Activated T-helper 1 cell treated with anti-CD3 and anti-CD28 coated beads, Interleukin-12 subunit alpha, Interleukin-12 subunit beta, Interleukin-2, Interleukin-4 antibody, amounts not matched to agents 30 ng/mL and 10 ng/mL and 1 ng/mL, durations not matched to agents 14 hours and 24 hours and 36 hours (primary cell): ENCODE results near the gene PCDHGA6. TPM values are rescaled to one million over a fixed set of nuclear protein-coding genes. Genes with fewer than 3 reads are reported as not detected.
"Not testable (repeated sequence)": the region's sequence is repeated elsewhere in the genome, so short reads cannot be mapped to it uniquely, and the experiment has no call there.

Source experiments
- DNase-seq: peaks from one replicate; pipeline ENCODE4 v3.0.0; 2021; ENCODE audit warnings: low spot score
- H3K27ac Mint-ChIP-seq: one replicate; pipeline ENCODE4 v1.8.0; 2021; ENCODE audit warnings: mild to moderate bottlenecking, mixed read lengths
- H3K27me3 Mint-ChIP-seq: one replicate; pipeline ENCODE4 v1.8.0; 2022; ENCODE audit warnings: mild to moderate bottlenecking, moderate library complexity, mixed read lengths; ENCODE audit not compliant: insufficient read depth
- H3K36me3 Mint-ChIP-seq: one replicate; pipeline ENCODE4 v1.8.0; 2021; ENCODE audit warnings: low read depth, mixed read lengths
- H3K4me1 Mint-ChIP-seq: one replicate; pipeline ENCODE4 v1.8.0; 2021; ENCODE audit warnings: low read depth, mixed read lengths
- H3K4me3 Mint-ChIP-seq: one replicate; pipeline ENCODE4 v1.8.0; 2021; ENCODE audit warnings: mild to moderate bottlenecking, moderate library complexity, mixed read lengths
- H3K9me3 Mint-ChIP-seq: one replicate; pipeline ENCODE4 v1.8.0; 2021; ENCODE audit warnings: mixed read lengths
- intact Hi-C: fragments of 100-400 bp; cut with micrococcal nuclease; formaldehyde crosslinking; loops from one replicate; pipeline ENCODE4 v1.15.1; 2024
- total RNA-seq: library from RNA; stranded (reverse); gene quantifications from 2 replicates; pipeline ENCODE4 v1.2.3, GENCODE V29; 2022

PCDHGA6 gene
- total RNA-seq, 1 donor from 2014 or later: 0.16 TPM

DNA sequence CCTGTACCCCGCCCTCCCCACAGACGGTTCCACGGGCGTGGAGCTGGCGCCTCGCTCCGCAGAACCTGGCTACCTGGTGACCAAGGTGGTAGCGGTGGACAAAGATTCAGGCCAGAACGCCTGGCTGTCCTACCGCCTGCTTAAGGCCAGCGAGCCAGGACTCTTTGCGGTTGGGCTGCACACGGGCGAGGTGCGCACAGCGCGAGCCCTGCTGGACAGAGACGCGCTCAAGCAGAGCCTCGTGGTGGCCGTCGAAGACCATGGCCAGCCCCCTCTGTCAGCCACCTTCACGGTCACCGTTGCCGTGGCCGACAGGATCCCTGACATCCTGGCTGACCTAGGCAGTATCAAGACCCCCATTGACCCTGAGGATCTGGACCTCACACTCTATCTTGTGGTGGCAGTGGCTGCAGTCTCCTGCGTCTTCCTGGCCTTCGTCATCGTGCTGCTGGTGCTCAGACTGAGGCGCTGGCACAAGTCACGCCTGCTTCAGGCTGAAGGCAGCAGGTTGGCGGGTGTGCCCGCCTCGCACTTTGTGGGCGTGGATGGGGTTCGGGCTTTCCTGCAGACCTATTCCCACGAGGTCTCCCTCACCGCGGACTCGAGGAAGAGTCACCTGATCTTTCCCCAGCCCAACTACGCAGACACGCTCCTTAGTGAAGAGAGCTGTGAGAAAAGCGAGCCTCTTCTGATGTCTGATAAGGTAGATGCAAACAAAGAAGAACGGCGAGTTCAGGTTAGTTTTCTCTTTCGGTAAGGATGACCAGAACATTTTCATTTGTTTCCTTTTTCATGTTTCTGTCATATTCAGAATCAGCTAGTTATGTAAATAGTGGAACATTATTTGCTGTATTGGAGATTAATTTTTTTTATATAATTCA, 7.4 kb upstream of the PCDHGA6 start:
- no peak for DNase-seq
- H3K4me3 Mint-ChIP-seq: no peak overlapping the region
- intact Hi-C loops: no loop called here
- H3K9me3 Mint-ChIP-seq: peaks cover 51% of the 10 kb centered on the region
- peaks cover 27% of the 10 kb centered on the region for H3K27me3 Mint-ChIP-seq
- no peaks in the 10 kb centered on the region for H3K4me1 Mint-ChIP-seq
- no peak overlapping the region for H3K27ac Mint-ChIP-seq
- H3K36me3 Mint-ChIP-seq: peaks cover 10% of the 10 kb centered on the region

- no peaks in the 10 kb centered on the region for H3K4me1 Mint-ChIP-seq
- peaks cover 35% of the 10 kb centered on the region for H3K9me3 Mint-ChIP-seq
- intact Hi-C loops: loop anchor here (5.0 kb wide), 1 partner anchor 42 kb away; the partner anchor contains the start of gene PCDHGA10
- H3K27me3 Mint-ChIP-seq: peaks cover 24% of the 10 kb centered on the region
- peak within 1 kb of the TSS; percentile 55 for H3K27ac Mint-ChIP-seq
- peak within 1 kb of the TSS; percentile 74 for H3K4me3 Mint-ChIP-seq
- DNase-seq: no peak
- H3K36me3 Mint-ChIP-seq: peaks cover 6% of the 10 kb centered on the region
Measured at GRCh38 chr5:141369994-141370848, 3.5 kb upstream of the PCDHGA6 start, which contains the start of gene PCDHGB3. Gene PCDHGB3 (plus strand): TSS chr5:141370242. CDS start chr5:141370395, 153 bp downstream.

GRCh38 chr5:141371572-141372475, 1.9 kb upstream of the PCDHGA6 start:
- Mint-ChIP-seq H3K4me3 (no peak overlapping the region), H3K9me3 (peaks cover 31% of the 10 kb centered on the region), H3K36me3 (no peaks in the 10 kb centered on the region), H3K27me3 (peaks cover 18% of the 10 kb centered on the region), H3K4me1 (no peaks in the 10 kb centered on the region), H3K27ac (no peak overlapping the region)
- intact Hi-C loops: loop anchor here (5.0 kb wide), 1 partner anchor 40 kb away; the partner anchor contains the start of gene PCDHGA10
- DNase-seq: no peak

DNA sequence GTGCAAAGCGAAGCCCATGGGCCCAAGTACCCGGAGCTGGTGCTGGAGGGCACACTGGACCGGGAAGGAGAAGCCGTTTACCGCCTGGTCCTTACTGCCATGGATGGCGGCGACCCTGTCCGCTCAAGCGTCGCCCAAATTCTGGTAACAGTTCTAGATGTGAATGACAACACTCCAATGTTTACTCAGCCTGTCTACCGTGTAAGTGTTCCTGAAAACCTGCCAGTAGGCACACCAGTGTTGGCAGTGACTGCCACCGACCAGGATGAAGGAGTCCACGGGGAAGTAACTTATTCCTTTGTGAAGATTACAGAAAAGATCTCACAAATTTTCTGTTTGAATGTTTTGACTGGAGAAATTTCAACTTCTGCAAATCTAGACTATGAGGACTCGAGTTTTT, 936 bp downstream of the PCDHGA6 start:
- Mint-ChIP-seq H3K36me3 (no peaks in the 10 kb centered on the region), H3K27me3 (peaks cover 14% of the 10 kb centered on the region), H3K4me1 (no peaks in the 10 kb centered on the region), H3K9me3 (peaks cover 35% of the 10 kb centered on the region), H3K4me3 (no peak overlapping the region), H3K27ac (no peak overlapping the region)
- DNase-seq: no peak
- intact Hi-C loops: loop anchor here (5.0 kb wide), 1 partner anchor 38 kb away; the partner anchor contains the start of gene PCDHGA10

DNA sequence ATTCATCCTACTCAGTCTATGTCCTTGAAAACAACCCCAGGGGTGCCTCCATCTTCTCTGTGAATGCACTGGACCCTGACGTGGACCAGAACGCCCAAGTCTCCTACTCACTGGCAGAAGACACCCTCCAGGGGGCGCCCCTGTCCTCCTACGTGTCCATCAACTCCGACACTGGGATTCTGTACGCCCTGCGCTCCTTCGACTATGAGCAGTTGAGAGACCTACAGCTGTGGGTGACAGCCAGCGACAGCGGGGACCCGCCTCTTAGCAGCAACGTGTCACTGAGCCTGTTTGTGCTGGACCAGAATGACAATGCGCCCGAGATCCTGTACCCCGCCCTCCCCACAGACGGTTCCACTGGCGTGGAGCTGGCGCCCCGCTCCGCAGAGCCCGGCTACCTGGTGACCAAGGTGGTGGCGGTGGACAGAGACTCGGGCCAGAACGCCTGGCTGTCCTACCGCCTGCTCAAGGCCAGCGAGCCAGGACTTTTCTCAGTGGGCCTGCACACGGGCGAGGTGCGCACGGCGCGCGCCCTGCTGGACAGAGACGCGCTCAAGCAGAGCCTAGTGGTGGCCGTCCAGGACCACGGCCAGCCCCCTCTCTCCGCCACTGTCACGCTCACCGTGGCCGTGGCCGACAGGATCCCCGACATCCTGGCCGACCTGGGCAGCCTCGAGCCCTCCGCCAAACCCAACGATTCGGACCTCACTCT, 1.9 kb downstream of the PCDHGA6 start:
- H3K36me3 Mint-ChIP-seq, H3K27me3 Mint-ChIP-seq, H3K27ac Mint-ChIP-seq, DNase-seq, H3K4me1 Mint-ChIP-seq, H3K4me3 Mint-ChIP-seq, intact Hi-C loops: not testable (repeated sequence)
- peaks cover 29% of the 10 kb centered on the region for H3K9me3 Mint-ChIP-seq

- no peak for DNase-seq
- Mint-ChIP-seq H3K4me1 (no peaks in the 10 kb centered on the region), H3K4me3 (peak within 1 kb of the TSS; percentile 81), H3K9me3 (peaks cover 16% of the 10 kb centered on the region), H3K27me3 (peaks cover 3% of the 10 kb centered on the region), H3K36me3 (no peaks in the 10 kb centered on the region), H3K27ac (no peak within 1 kb of the TSS)
- intact Hi-C loops: loop anchor here (5.0 kb wide), 1 partner anchor 45 kb away; the partner anchor contains the start of gene PCDHGA2
Measured at GRCh38 chr5:141382469-141383294, 9.0 kb downstream of the PCDHGA6 start, which contains the start of gene PCDHGA7. Gene PCDHGA7 (plus strand): TSS chr5:141382742. CDS start chr5:141382900, 158 bp downstream.

- Mint-ChIP-seq H3K4me1 (no peaks in the 10 kb centered on the region), H3K4me3 (peak overlapping the region; percentile 81), H3K27ac (no peak overlapping the region), H3K36me3 (no peaks in the 10 kb centered on the region), H3K27me3 (peaks cover 3% of the 10 kb centered on the region), H3K9me3 (peaks cover 17% of the 10 kb centered on the region)
- intact Hi-C loops: loop anchor here (5.0 kb wide), 1 partner anchor 46 kb away; the partner anchor contains the start of gene PCDHGA2
- no peak for DNase-seq
Measured at GRCh38 chr5:141383345-141383744, 9.7 kb downstream of the PCDHGA6 start.

DNA sequence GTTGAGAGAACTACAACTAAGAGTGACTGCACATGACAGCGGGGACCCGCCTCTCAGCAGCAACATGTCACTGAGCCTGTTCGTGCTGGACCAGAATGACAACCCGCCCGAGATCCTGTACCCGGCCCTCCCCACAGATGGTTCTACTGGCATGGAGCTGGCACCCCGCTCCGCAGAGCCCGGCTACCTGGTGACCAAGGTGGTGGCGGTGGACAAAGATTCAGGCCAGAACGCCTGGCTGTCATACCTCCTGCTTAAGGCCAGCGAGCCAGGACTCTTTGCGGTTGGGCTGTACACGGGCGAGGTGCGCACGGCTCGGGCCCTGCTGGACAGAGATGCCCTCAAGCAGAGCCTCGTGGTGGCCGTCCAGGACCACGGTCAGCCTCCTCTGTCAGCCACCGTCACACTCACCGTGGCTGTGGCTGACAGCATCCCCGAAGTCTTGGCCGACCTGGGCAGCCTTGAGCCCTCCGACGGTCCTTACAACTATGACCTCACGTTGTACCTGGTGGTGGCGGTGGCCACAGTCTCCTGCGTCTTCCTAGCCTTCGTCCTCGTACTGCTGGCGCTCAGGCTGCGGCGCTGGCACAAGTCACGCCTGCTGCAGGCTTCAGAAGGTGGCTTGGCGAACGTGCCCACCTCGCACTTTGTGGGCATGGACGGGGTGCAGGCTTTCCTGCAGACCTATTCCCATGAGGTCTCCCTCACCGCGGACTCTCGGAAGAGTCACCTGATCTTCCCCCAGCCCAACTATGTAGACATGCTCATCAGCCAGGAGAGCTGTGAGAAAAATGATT, 11.0 kb downstream of the PCDHGA6 start:
- H3K4me3 Mint-ChIP-seq: no peak overlapping the region
- peaks cover 25% of the 10 kb centered on the region for H3K9me3 Mint-ChIP-seq
- H3K4me1 Mint-ChIP-seq: no peaks in the 10 kb centered on the region
- H3K27me3 Mint-ChIP-seq: peaks cover 3% of the 10 kb centered on the region
- intact Hi-C loops: loop anchor here (5.0 kb wide), 2 partner anchors 38 to 47 kb away; partner anchors contain the start of genes PCDHGA11 and PCDHGA2
- H3K36me3 Mint-ChIP-seq: peaks cover 1% of the 10 kb centered on the region
- DNase-seq: no peak
- H3K27ac Mint-ChIP-seq: no peak overlapping the region

DNA sequence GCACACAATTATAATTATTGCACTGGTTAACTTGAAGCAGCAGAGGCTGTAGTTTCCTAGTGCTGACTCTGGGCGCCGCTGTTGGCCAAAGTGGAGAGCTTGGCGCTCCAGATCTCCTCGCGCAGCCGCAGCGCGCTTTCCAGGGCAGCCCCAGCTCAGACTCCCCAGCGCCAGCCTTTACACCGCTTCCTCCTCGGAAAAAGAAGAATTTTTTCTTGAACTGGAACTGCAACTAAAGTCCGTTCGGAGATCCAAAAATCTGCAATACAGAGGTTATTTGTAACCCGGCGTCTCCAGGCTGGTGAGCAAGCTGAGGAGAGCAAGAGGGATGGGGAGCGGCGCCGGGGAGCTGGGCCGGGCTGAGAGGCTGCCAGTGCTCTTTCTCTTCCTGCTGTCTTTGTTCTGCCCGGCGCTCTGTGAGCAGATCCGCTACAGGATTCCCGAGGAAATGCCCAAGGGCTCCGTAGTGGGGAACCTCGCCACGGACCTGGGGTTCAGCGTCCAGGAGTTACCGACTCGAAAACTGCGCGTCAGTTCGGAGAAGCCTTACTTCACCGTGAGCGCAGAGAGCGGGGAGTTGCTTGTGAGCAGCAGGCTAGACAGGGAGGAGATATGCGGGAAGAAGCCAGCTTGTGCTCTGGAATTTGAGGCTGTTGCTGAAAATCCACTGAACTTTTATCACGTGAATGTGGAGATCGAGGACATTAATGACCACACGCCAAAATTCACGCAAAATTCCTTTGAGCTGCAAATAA, 14.0 kb downstream of the PCDHGA6 start, which contains the start of gene PCDHGB4:
PCDHGB4 (plus strand) TSS at position 142 of the 755 bp plus-strand sequence; CDS start at position 329, 187 bp downstream.
- intact Hi-C loops: loop anchor here (5.0 kb wide), 1 partner anchor 35 kb away; the partner anchor contains the start of gene PCDHGA11
- Mint-ChIP-seq H3K4me3 (peak within 1 kb of the TSS; percentile 39), H3K9me3 (peaks cover 37% of the 10 kb centered on the region)
- H3K27me3 Mint-ChIP-seq, H3K36me3 Mint-ChIP-seq, H3K27ac Mint-ChIP-seq, H3K4me1 Mint-ChIP-seq, DNase-seq: not testable (repeated sequence)
